RPMI8226 (cell line): ENCODE measurements around the gene ZFYVE9.
"Not testable (repeated sequence)": the region's sequence is repeated elsewhere in the genome, so short reads cannot be mapped to it uniquely, and the experiment has no call there.

Experiments
- DNase-seq: peaks from one replicate; pipeline ENCODE4 v3.0.0-alpha.2; 2015

The ZFYVE9 gene

GRCh38 chr1:52141513-52142219 lies at the start of gene ZFYVE9:
Gene ZFYVE9 (plus strand): TSS chr1:52142089. CDS start chr1:52233207, 91,118 bp downstream.
- DNase-seq, result peak; percentile 88

GRCh38 chr1:52094300-52094699 lies 47.6 kb upstream of the ZFYVE9 start:
- not testable (repeated sequence) for DNase-seq

GRCh38 chr1:52096216-52096615 lies 45.7 kb upstream of the ZFYVE9 start:
- DNase-seq, result no peak

GRCh38 chr1:52098139-52098871 lies 43.6 kb upstream of the ZFYVE9 start:
- no peak for DNase-seq

GRCh38 chr1:52102336-52103013 lies 39.4 kb upstream of the ZFYVE9 start:
- no peak for DNase-seq

- no peak for DNase-seq
Observed at GRCh38 chr1:52111492-52111891, 30.4 kb upstream of the ZFYVE9 start.

- DNase-seq, result no peak
Observed at GRCh38 chr1:52112489-52112888, 29.4 kb upstream of the ZFYVE9 start.

- no peak for DNase-seq
Observed at GRCh38 chr1:52119301-52120079, 22.4 kb upstream of the ZFYVE9 start.

- no peak for DNase-seq
Observed at GRCh38 chr1:52122384-52122783, 19.5 kb upstream of the ZFYVE9 start.

GRCh38 chr1:52123622-52124021 lies 18.3 kb upstream of the ZFYVE9 start:
- no peak for DNase-seq

GRCh38 chr1:52125736-52126359 lies 16.0 kb upstream of the ZFYVE9 start:
- no peak for DNase-seq

- peak; percentile 32 for DNase-seq
Observed at GRCh38 chr1:52127181-52128180, 14.4 kb upstream of the ZFYVE9 start.

- no peak for DNase-seq
Observed at GRCh38 chr1:52139817-52140540, 1.9 kb upstream of the ZFYVE9 start.

- DNase-seq, result no peak
Observed at GRCh38 chr1:52140633-52141512, 1.0 kb upstream of the ZFYVE9 start.

- peak; percentile 50 for DNase-seq
Observed at GRCh38 chr1:52142220-52143183, 613 bp downstream of the ZFYVE9 start.

GRCh38 chr1:52145137-52145536 lies 3.2 kb downstream of the ZFYVE9 start:
- no peak for DNase-seq

GRCh38 chr1:52150445-52150844 lies 8.6 kb downstream of the ZFYVE9 start:
- not testable (repeated sequence) for DNase-seq

GRCh38 chr1:52150946-52151345 lies 9.1 kb downstream of the ZFYVE9 start:
- DNase-seq, result no peak
